ENCODE measurements around the gene INPP5K. TPM values are rescaled to one million over a fixed set of nuclear protein-coding genes. Genes with fewer than 3 reads are reported as not detected.

The INPP5K gene
- total RNA-seq, 4 donors from 2014 or later, result 102 to 196 (median 114) TPM

GRCh38 chr17:1542316-1542715 is 25.9 kb upstream of the INPP5K start:
- Histone ChIP-seq H3K27me3 (no peaks in the 10 kb centered on the region), H3K4me1 (no peaks in the 10 kb centered on the region), H3K4me3 (no peak overlapping the region), H3K9me3 (no peaks in the 10 kb centered on the region), H3K27ac (no peak overlapping the region), H3K36me3 (peaks cover 0 to 61% of the 10 kb centered on the region in 2 donors)
- no peak for DNase-seq
- intact Hi-C loops (cut with DNase I; ENCODE audit: low total_unique reads) (no loop called here), in situ Hi-C loops (cut with MboI; ENCODE audit: low sequenced_read_pairs in 4 of 4) (loop anchor here in 1 of 4 donors (25.0 kb wide), 1 partner anchor 280 kb away; the partner anchor contains the start of gene BHLHA9)
- ATAC-seq, result no peak
- TF ChIP-seq CTCF (IDR thresholded peaks at IDR 0.05 in 4 of 5, conservative IDR thresholded peaks at IDR 0.05 in 1 of 5) (no peak), POLR2A (IDR thresholded peaks at IDR 0.05) (no peak)

GRCh38 chr17:1541367-1541904 is 25.0 kb upstream of the INPP5K start:
- in situ Hi-C loops (cut with MboI; ENCODE audit: low sequenced_read_pairs in 4 of 4) (loop anchor here in 1 of 4 donors (25.0 kb wide), 1 partner anchor 279 kb away; the partner anchor contains the start of gene BHLHA9), intact Hi-C loops (cut with DNase I; ENCODE audit: low total_unique reads) (no loop called here)
- Histone ChIP-seq H3K27me3 (no peaks in the 10 kb centered on the region), H3K27ac (no peak overlapping the region), H3K36me3 (peaks cover 0 to 59% of the 10 kb centered on the region in 2 donors), H3K9me3 (no peaks in the 10 kb centered on the region), H3K4me3 (no peak overlapping the region), H3K4me1 (no peaks in the 10 kb centered on the region)
- DNase-seq (no peak), ATAC-seq (no peak)
- no peak for TF ChIP-seq CTCF (IDR thresholded peaks at IDR 0.05 in 4 of 5, conservative IDR thresholded peaks at IDR 0.05 in 1 of 5)
- no peak for TF ChIP-seq POLR2A (IDR thresholded peaks at IDR 0.05)

- Histone ChIP-seq H3K27me3 (no peaks in the 10 kb centered on the region), H3K36me3 (peaks cover 0 to 64% of the 10 kb centered on the region in 2 donors), H3K9me3 (no peaks in the 10 kb centered on the region), H3K4me3 (no peak overlapping the region), H3K27ac (no peak overlapping the region), H3K4me1 (no peaks in the 10 kb centered on the region)
- intact Hi-C loops (cut with DNase I; ENCODE audit: low total_unique reads) (no loop called here), in situ Hi-C loops (cut with MboI; ENCODE audit: low sequenced_read_pairs in 4 of 4) (loop anchor here in 1 of 4 donors (25.0 kb wide), 1 partner anchor 278 kb away; the partner anchor contains the start of gene BHLHA9)
- no peak for ATAC-seq
- TF ChIP-seq CTCF (IDR thresholded peaks at IDR 0.05 in 4 of 5, conservative IDR thresholded peaks at IDR 0.05 in 1 of 5) (no peak), POLR2A (IDR thresholded peaks at IDR 0.05) (no peak)
- no peak for DNase-seq
Measured at GRCh38 chr17:1539811-1540210, 23.4 kb upstream of the INPP5K start.

- Histone ChIP-seq H3K27me3 (no peaks in the 10 kb centered on the region), H3K4me1 (peaks cover 0 to 8% of the 10 kb centered on the region in 2 donors), H3K9me3 (no peaks in the 10 kb centered on the region), H3K27ac (no peak overlapping the region), H3K36me3 (peaks cover 0 to 71% of the 10 kb centered on the region in 2 donors), H3K4me3 (no peak overlapping the region)
- intact Hi-C loops (cut with DNase I; ENCODE audit: low total_unique reads) (no loop called here), in situ Hi-C loops (cut with MboI; ENCODE audit: low sequenced_read_pairs in 4 of 4) (loop anchor here in 1 of 4 donors (25.0 kb wide), 1 partner anchor 273 kb away; the partner anchor contains the start of gene BHLHA9)
- DNase-seq, result no peak
- no peak for ATAC-seq
- TF ChIP-seq POLR2A (IDR thresholded peaks at IDR 0.05) (no peak), CTCF (IDR thresholded peaks at IDR 0.05 in 4 of 5, conservative IDR thresholded peaks at IDR 0.05 in 1 of 5) (no peak)
Measured at GRCh38 chr17:1535737-1536136, 19.3 kb upstream of the INPP5K start.
